Stimulated activated CD4-positive, alpha-beta T cell treated with anti-CD3 and anti-CD28 coated beads, TNF-alpha, amount 100 ng/mL, for 24 hours (primary cell): ENCODE measurements around the gene BZW1.

Source experiments
- DNase-seq, 3 experiments: peaks; one replicate each; pipeline ENCODE4 v3.0.0-alpha.2; 2020; ENCODE audit warnings: low read depth in 3 of 3

The BZW1 gene

GRCh38 chr2:200834701-200835100 is 23.0 kb downstream of the BZW1 start:
- DNase-seq = no peak

GRCh38 chr2:200839513-200839912 is 27.8 kb downstream of the BZW1 start:
- DNase-seq = no peak

GRCh38 chr2:200843993-200844948 is 32.6 kb downstream of the BZW1 start:
- no peak for DNase-seq

GRCh38 chr2:200845194-200845593 is 33.5 kb downstream of the BZW1 start:
- DNase-seq = no peak

- DNase-seq = no peak
These were observed 34.1 kb downstream of the BZW1 start for GRCh38 chr2:200845669-200846325.

GRCh38 chr2:200847269-200847668 is 35.6 kb downstream of the BZW1 start:
- no peak for DNase-seq

- no peak for DNase-seq
These were observed 36.2 kb downstream of the BZW1 start for GRCh38 chr2:200847939-200848338.

- no peak for DNase-seq
These were observed 39.0 kb downstream of the BZW1 start for GRCh38 chr2:200850512-200851256.

- DNase-seq = no peak
These were observed 39.9 kb downstream of the BZW1 start for GRCh38 chr2:200851398-200852248.

GRCh38 chr2:200852605-200853004 is 40.9 kb downstream of the BZW1 start:
- DNase-seq = no peak

GRCh38 chr2:200856806-200857205 is 45.1 kb downstream of the BZW1 start:
- no peak for DNase-seq

- DNase-seq = peak in 1 of 3 experiments; percentile 31
These were observed 48.5 kb downstream of the BZW1 start for GRCh38 chr2:200860092-200860795.

GRCh38 chr2:200861617-200862155 is 50.0 kb downstream of the BZW1 start:
- no peak for DNase-seq

- peak; percentile 29 to 66 (median 48) for DNase-seq
These were observed 50.9 kb downstream of the BZW1 start for GRCh38 chr2:200862532-200863000.

- no peak for DNase-seq
These were observed 52.1 kb downstream of the BZW1 start for GRCh38 chr2:200863782-200864175.

GRCh38 chr2:200864176-200865034 is 52.7 kb downstream of the BZW1 start, which contains the start of gene CLK1:
Gene CLK1 (minus strand): TSS chr2:200864658. CDS start chr2:200861862, 2,796 bp downstream.
- peak; percentile 94 to 97 (median 94) for DNase-seq

- DNase-seq = no peak
These were observed 57.3 kb downstream of the BZW1 start for GRCh38 chr2:200869014-200869413.

GRCh38 chr2:200871151-200871550 is 59.4 kb downstream of the BZW1 start:
- DNase-seq = no peak

- DNase-seq = no peak
These were observed 61.9 kb downstream of the BZW1 start for GRCh38 chr2:200873560-200873959.
